HEK293T (cell line): Measurements from ENCODE around the gene MAS1L.

Experiments used
- CTCF ChIA-PET: fragments of 350-600 bp; formaldehyde crosslinking; extraction: SDS; loops from one replicate; lab custom pipeline; 2021; ENCODE audit warnings: antibody characterized with exemption, inconsistent platforms; lab: Yijun Ruan, JAX
- POLR2A ChIA-PET: fragments of 350-600 bp; formaldehyde crosslinking; extraction: SDS; loops from one replicate; lab custom pipeline; 2020; ENCODE audit warnings: antibody characterized with exemption, inconsistent platforms; lab: Yijun Ruan, JAX
- DNase-seq: peaks from one replicate; pipeline ENCODE4 v3.0.0; 2012; ENCODE audit warnings: mixed read lengths; ENCODE audit errors: extremely low spot score
- ARNT ChIP-seq: fragments of 450-650 bp; IDR thresholded peaks from 2 replicates; pipeline ENCODE4 v1.6.1; 2017; ENCODE audit warnings: mild to moderate bottlenecking
- BHLHE40 ChIP-seq: fragments of 450-650 bp; IDR thresholded peaks from 2 replicates; pipeline ENCODE4 v1.6.1; 2016; ENCODE audit warnings: mild to moderate bottlenecking, moderate library complexity, borderline replicate concordance
- CTBP1 ChIP-seq: fragments of 450-650 bp; IDR thresholded peaks from 2 replicates; pipeline ENCODE4 v1.6.1; 2016; ENCODE audit warnings: borderline replicate concordance
- ELF4 ChIP-seq: fragments of 450-650 bp; IDR thresholded peaks from 2 replicates; pipeline ENCODE4 v1.6.1; 2017; ENCODE audit warnings: antibody characterized with exemption
- FOXA1 ChIP-seq: fragments of 450-650 bp; IDR thresholded peaks from 2 replicates; pipeline ENCODE4 v1.6.1; 2016; ENCODE audit warnings: mild to moderate bottlenecking
- FOXK2 ChIP-seq: fragments of 450-650 bp; IDR thresholded peaks from 2 replicates; pipeline ENCODE4 v1.6.1; 2016; ENCODE audit warnings: mild to moderate bottlenecking
- FOXM1 ChIP-seq: fragments of 450-650 bp; IDR thresholded peaks from 2 replicates; pipeline ENCODE4 v1.6.1; 2017; ENCODE audit warnings: mild to moderate bottlenecking, borderline replicate concordance
- HDGF ChIP-seq: fragments of 450-650 bp; IDR thresholded peaks from 2 replicates; pipeline ENCODE4 v1.6.1; 2017; ENCODE audit warnings: antibody characterized with exemption, borderline replicate concordance
- L3MBTL2 ChIP-seq: fragments of 450-650 bp; conservative IDR thresholded peaks from 2 replicates; pipeline ENCODE4 v1.6.1; 2016; ENCODE audit warnings: mild to moderate bottlenecking
- LEF1 ChIP-seq: fragments of 450-650 bp; IDR thresholded peaks from 2 replicates; pipeline ENCODE4 v1.6.1; 2017; ENCODE audit warnings: mild to moderate bottlenecking, borderline replicate concordance
- NFRKB ChIP-seq: fragments of 450-650 bp; IDR thresholded peaks from 2 replicates; pipeline ENCODE4 v1.6.1; 2016; ENCODE audit warnings: mild to moderate bottlenecking, moderate library complexity
- PKNOX1 ChIP-seq: fragments of 450-650 bp; IDR thresholded peaks from 2 replicates; pipeline ENCODE4 v1.6.1; 2016
- SP1 ChIP-seq: fragments of 450-650 bp; IDR thresholded peaks from 2 replicates; pipeline ENCODE4 v1.6.1; 2017
- SUZ12 ChIP-seq: fragments of 450-650 bp; IDR thresholded peaks from 2 replicates; pipeline ENCODE4 v1.6.1; 2016; ENCODE audit warnings: mild to moderate bottlenecking
- TARDBP ChIP-seq: fragments of 450-650 bp; IDR thresholded peaks from 2 replicates; pipeline ENCODE4 v1.6.1; 2016
- ZNF384 ChIP-seq: fragments of 450-650 bp; IDR thresholded peaks from 2 replicates; pipeline ENCODE4 v1.6.1; 2016

Gene MAS1L

GRCh38 chr6:29487660-29488059 is at the start of gene MAS1L:
TSS of gene MAS1L (minus strand) at chr6:29487956. CDS start at chr6:29487902, 54 bp downstream.
- no peak for TF ChIP-seq TARDBP
- TF ChIP-seq CTBP1 = no peak
- no peak for TF ChIP-seq PKNOX1
- TF ChIP-seq HDGF = no peak
- no peak for TF ChIP-seq FOXM1
- TF ChIP-seq LEF1 = no peak
- no peak for TF ChIP-seq SUZ12
- no peak for TF ChIP-seq FOXK2
- no peak for TF ChIP-seq ARNT
- TF ChIP-seq BHLHE40 = no peak
- TF ChIP-seq SP1 = no peak
- TF ChIP-seq ELF4 = no peak
- no peak for TF ChIP-seq ZNF384
- no peak for DNase-seq
- ChIA-PET POLR2A (no interaction called here), CTCF (no interaction called here)

- ChIA-PET CTCF (no interaction called here), POLR2A (no interaction called here)
- TF ChIP-seq BHLHE40 (no peak), CTBP1 (no peak), PKNOX1 (no peak), FOXM1 (no peak), TARDBP (no peak), HDGF (no peak), LEF1 (no peak)
- DNase-seq = no peak
Observed at GRCh38 chr6:29532320-29532951, 44.7 kb upstream of the MAS1L start.

- CTCF ChIA-PET = no interaction called here
- DNase-seq = no peak
- no peak for TF ChIP-seq L3MBTL2
- TF ChIP-seq PKNOX1 = no peak
- TF ChIP-seq SUZ12 = no peak
- TF ChIP-seq ZNF384 = no peak
- TF ChIP-seq SP1 = no peak
- no peak for TF ChIP-seq NFRKB
- TF ChIP-seq ELF4 = no peak
- no peak for TF ChIP-seq TARDBP
- no peak for TF ChIP-seq BHLHE40
- POLR2A ChIA-PET = no interaction called here
Observed at GRCh38 chr6:29531668-29532067, 43.9 kb upstream of the MAS1L start.

- CTCF ChIA-PET = no interaction called here
- DNase-seq = no peak
- no peak for TF ChIP-seq SP1
- no peak for TF ChIP-seq SUZ12
- no peak for TF ChIP-seq FOXK2
- TF ChIP-seq PKNOX1 = no peak
- TF ChIP-seq CTBP1 = no peak
- TF ChIP-seq L3MBTL2 = no peak
- no peak for TF ChIP-seq ARNT
- no peak for TF ChIP-seq ZNF384
- no peak for TF ChIP-seq FOXM1
- no peak for TF ChIP-seq BHLHE40
- TF ChIP-seq HDGF = no peak
- TF ChIP-seq FOXA1 = no peak
- TF ChIP-seq TARDBP = no peak
- TF ChIP-seq NFRKB = no peak
- TF ChIP-seq LEF1 = no peak
- POLR2A ChIA-PET = no interaction called here
Observed at GRCh38 chr6:29530671-29531310, 43.0 kb upstream of the MAS1L start.

- CTCF ChIA-PET = no interaction called here
- no peak for TF ChIP-seq ZNF384
- no peak for TF ChIP-seq FOXA1
- TF ChIP-seq CTBP1 = no peak
- TF ChIP-seq ELF4 = no peak
- no peak for TF ChIP-seq NFRKB
- TF ChIP-seq HDGF = no peak
- TF ChIP-seq FOXM1 = no peak
- TF ChIP-seq SP1 = no peak
- TF ChIP-seq BHLHE40 = no peak
- no peak for TF ChIP-seq L3MBTL2
- no peak for TF ChIP-seq PKNOX1
- no peak for TF ChIP-seq ARNT
- DNase-seq = no peak
- POLR2A ChIA-PET = no interaction called here
Observed at GRCh38 chr6:29529956-29530355, 42.2 kb upstream of the MAS1L start.
